ENCODE results near the gene DOK3. TPM values are rescaled to one million over a fixed set of nuclear protein-coding genes. Genes with fewer than 3 reads are reported as not detected.

The DOK3 gene, protein sequence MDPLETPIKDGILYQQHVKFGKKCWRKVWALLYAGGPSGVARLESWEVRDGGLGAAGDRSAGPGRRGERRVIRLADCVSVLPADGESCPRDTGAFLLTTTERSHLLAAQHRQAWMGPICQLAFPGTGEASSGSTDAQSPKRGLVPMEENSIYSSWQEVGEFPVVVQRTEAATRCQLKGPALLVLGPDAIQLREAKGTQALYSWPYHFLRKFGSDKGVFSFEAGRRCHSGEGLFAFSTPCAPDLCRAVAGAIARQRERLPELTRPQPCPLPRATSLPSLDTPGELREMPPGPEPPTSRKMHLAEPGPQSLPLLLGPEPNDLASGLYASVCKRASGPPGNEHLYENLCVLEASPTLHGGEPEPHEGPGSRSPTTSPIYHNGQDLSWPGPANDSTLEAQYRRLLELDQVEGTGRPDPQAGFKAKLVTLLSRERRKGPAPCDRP
- total RNA-seq: 1 to 10 TPM; 1.5 to 4.0 (median 2.0) TPM

DNA sequence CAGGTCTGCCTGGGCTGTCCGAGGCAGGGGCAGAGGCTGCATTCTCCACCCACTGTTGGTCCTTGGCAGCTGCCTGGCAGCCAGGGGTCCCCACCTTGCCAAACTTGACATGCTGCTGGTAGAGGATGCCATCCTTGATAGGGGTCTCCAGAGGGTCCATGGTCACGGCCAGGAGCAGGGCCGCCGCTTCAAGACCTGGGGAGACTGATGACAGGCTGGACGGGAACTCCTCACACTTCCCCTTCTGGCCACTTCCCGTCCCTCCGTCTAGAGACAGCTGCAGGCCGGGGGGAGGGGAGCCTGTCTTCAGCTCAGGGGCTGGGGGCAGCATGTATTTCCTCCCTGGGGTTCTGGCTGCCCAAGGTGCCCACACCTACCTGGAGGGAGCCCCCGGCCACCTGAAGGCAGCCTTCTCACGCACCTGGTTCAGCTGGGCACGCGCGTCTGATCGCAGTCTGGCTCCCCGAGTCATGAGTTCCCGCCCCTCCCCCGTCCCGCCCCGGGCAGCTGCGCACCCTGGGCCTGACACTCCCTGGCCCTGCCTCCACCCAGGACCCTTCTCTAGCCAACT is at the start of gene DOK3:
DOK3 (minus strand) TSS at position 446 of the 571 bp plus-strand sequence; CDS start at position 160, 286 bp downstream.
- DNase-seq (ENCODE audit: low spot score in 2 of 2): no peak
- no peak within 1 kb of the TSS for H3K4me3 ChIP-seq (ENCODE audit: low read depth, poor library complexity, severe bottlenecking)
- WGBS, 2 donors: 32 to 39% methylated on average over 20 of the region's 20 CpGs

GRCh38 chr5:177557796-177558195 is 48.2 kb upstream of the DOK3 start:
- no peak for DNase-seq (ENCODE audit: low spot score in 2 of 2)
- no peak overlapping the region for H3K4me3 ChIP-seq (ENCODE audit: low read depth, poor library complexity, severe bottlenecking)
- intact Hi-C loops (cut with DNase I; ENCODE audit: low total_unique reads): loop anchor here (5.0 kb wide), 1 partner anchor 575 kb away; the partner anchor contains the start of gene RMND5B
- WGBS, 2 donors: 84 to 91% methylated on average over 5 of the region's 5 CpGs
- TF ChIP-seq POLR2A (IDR thresholded peaks at IDR 0.05): no peak
- no peak for TF ChIP-seq CTCF (IDR thresholded peaks at IDR 0.05)

More for the DNA sequence above, at the start of gene DOK3:
- intact Hi-C loops (cut with DNase I; ENCODE audit: low total_unique reads): no loop called here
- TF ChIP-seq POLR2A (IDR thresholded peaks at IDR 0.05): no peak
- no peak for TF ChIP-seq CTCF (IDR thresholded peaks at IDR 0.05)

- TF ChIP-seq POLR2A (IDR thresholded peaks at IDR 0.05) (no peak), CTCF (IDR thresholded peaks at IDR 0.05) (no peak)
- no peak for DNase-seq (ENCODE audit: low spot score in 2 of 2)
- intact Hi-C loops (cut with DNase I; ENCODE audit: low total_unique reads): loop anchor here (5.0 kb wide), 1 partner anchor 575 kb away; the partner anchor contains the start of gene RMND5B
- WGBS, 2 donors: 44 to 48% methylated on average over 4 of the region's 4 CpGs
- H3K4me3 ChIP-seq (ENCODE audit: low read depth, poor library complexity, severe bottlenecking): no peak overlapping the region
Measured at GRCh38 chr5:177557041-177557647, 47.5 kb upstream of the DOK3 start.

DNA sequence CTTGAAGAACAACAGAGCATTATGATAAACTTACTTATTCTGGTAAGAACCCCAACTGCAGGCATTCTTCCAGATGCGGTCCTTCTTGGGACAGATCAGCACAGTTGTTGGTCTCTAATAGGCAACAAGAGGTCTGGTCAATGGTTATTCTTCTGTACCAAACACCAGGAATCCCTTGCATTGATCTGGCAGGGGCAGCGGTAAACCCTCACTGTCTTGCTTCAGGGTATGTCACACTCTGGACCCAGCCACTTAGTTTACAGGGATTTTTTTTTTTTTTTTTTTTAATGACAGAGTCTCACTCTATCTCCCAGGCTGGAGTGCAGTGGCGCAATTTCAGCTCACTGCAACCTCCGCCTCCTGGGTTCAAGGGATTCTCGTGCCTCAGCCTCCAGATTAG is 46.0 kb upstream of the DOK3 start:
- 94% methylated on average over 5 of the region's 5 CpGs for WGBS, 2 donors

GRCh38 chr5:177555228-177555627 is 45.6 kb upstream of the DOK3 start:
- no peak for DNase-seq (ENCODE audit: low spot score in 2 of 2)
- TF ChIP-seq POLR2A (IDR thresholded peaks at IDR 0.05) (no peak), CTCF (IDR thresholded peaks at IDR 0.05) (no peak)
- H3K4me3 ChIP-seq (ENCODE audit: low read depth, poor library complexity, severe bottlenecking): no peak overlapping the region
- WGBS, 2 donors: 93 to 96% methylated on average over 2 of the region's 2 CpGs
- intact Hi-C loops (cut with DNase I; ENCODE audit: low total_unique reads): loop anchor here (5.0 kb wide), 1 partner anchor 577 kb away; the partner anchor contains the start of gene RMND5B

More for the DNA sequence above, 46.0 kb upstream of the DOK3 start:
- no peak for TF ChIP-seq CTCF (IDR thresholded peaks at IDR 0.05)
- TF ChIP-seq POLR2A (IDR thresholded peaks at IDR 0.05): no peak
- H3K4me3 ChIP-seq (ENCODE audit: low read depth, poor library complexity, severe bottlenecking): no peak overlapping the region
- DNase-seq (ENCODE audit: low spot score in 2 of 2): no peak
- intact Hi-C loops (cut with DNase I; ENCODE audit: low total_unique reads): loop anchor here (5.0 kb wide), 1 partner anchor 577 kb away; the partner anchor contains the start of gene RMND5B

All from lower leg skin (tissue), 4 donors.